ENCODE results near the gene CXCR6.

- TF ChIP-seq EZH2 (IDR thresholded peaks at IDR 0.05; ENCODE audit: insufficient read depth, poor library complexity, severe bottlenecking) (no peak), EZH2phosphoT487 (IDR thresholded peaks at IDR 0.05; ENCODE audit: insufficient read depth, low read depth) (no peak)
Measured at GRCh38 chr3:45938043-45938435, 5.2 kb upstream of the CXCR6 start.

All from GM23248 (cell line).